ENCODE data around the gene ARL2BP.

ARL2BP gene

DNA sequence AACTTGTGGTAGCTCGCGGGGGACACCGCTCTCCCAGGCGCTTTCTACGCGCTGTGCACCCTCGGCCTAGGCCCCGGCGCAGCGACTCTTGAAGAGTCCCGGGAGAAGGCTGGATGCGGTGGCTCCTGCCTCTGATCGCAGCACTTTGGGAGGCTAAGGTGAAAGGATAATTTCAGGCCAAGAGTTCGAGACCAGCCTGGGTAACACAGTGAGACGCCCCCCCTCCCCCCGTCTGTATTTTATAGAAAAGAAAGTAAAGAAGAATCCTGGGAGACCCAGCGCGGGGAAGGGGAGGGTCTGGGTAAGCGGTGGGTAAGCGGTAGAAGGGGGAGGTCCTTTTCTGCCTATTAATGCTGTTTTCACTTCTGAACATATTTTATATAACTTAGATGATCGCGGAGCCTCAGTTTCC lies 39.9 kb downstream of the ARL2BP start:
- no peak for DNase-seq

DNA sequence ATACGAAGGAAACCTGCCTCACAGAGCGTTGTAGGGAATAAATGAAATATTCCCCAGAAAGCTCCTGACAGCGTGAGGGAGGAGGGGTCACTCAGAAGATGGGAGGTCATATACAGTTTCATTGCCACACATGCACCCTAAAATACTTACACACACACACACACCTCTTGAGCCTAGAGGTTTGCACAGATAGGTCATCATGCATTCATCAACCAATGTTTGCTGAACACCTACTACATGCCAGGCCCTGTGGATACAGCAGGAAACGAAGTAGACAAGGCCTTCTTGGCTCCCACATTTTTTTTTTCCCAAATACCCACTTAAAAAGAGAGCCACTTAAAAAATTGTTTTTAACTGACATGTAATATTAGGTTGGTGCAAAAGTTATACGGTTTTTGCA lies 40.3 kb downstream of the ARL2BP start:
- no peak for DNase-seq

DNA sequence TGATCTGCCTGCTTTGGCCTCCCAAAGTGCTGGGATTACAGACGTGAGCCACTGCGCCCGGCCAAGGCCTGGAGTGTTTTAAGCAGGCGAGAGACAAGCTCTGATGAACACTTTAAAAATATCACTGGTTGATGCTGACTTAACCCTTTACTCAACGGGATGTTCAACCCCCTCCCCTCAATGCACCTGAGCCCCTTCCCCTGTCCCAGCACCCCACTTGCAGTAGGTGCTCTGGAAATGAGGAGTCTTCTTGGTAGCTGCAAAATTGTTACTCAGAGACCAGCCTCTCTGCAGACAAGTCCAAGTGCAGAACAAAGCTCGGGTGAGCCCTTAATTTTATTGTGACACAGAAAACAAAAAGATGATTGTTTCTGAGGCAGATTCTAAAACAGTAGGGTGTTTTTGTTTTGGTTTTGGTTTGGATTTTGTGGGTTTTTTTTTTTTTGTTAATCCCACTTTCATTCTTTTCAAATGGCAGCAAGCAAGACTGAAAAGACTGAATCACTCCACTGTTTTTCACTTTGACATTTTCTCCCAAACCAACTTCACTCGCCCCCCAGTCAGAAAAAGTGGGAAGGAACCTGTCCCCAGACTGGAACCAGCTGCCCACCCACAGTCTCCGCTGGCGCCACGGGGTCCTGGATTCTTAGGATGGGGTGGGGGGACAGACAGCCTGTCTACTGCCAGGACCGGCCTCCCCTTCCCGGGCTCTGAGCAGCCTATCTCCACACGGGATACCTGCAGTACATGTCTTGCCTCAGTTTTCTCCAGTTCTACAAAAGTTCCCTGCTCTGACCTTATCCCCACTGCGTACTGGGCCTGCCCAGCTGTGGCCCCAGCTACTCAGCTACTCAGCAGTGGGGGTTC lies 44.6 kb downstream of the ARL2BP start:
- no peak for DNase-seq

DNA sequence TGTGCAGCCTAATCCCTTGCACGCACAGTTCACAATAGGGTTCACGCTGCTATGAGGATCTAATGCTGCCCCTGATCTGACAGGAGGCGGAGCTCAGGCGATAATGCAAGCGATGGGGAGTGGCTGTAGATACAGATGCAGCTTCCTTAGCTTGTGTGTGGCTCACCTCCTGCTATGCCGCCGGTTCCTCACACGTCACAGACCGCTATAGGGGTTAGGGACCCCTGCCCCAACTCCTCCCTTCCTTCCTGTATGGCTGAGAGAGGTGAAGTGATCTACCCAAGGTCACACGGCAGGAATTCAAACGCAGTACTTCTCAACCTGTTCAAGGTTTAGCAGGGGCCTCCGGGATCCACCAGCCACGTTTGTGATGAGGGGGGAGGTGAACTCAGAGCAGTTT lies 52.8 kb downstream of the ARL2BP start:
- DNase-seq, result no peak

DNA sequence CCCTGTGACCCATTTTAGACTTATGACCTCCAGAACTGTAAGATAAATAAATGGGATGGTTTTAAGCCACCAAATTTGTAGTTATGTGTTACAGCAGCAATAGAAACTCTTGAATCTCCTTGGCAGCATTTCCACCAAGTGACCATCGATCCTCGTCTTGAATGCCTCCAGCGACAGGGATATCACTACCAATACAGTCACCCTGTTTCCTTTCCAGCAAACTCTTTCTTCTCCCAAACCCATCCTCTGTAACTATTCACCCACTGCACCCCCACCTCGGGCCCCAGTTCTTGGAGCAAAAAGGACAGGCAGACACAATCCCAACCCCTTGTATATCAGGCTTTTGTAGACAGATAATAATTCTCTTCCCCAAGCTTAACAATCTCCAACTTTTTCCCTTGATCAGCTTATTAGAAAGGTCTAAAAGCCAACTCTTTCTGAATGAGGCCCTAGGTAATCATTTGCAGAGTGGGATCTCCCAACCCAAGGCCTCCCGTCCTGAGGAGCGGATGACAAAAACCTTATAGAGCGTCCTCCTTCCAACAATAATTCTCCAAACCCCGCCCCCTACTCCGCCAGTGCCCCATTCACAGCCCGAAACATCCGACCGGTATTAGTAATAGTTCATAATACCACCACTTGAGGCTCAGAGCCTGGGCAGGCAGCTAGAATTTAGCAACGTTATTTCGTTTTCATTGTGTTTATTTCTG lies 54.1 kb downstream of the ARL2BP start:
- no peak for DNase-seq

DNA sequence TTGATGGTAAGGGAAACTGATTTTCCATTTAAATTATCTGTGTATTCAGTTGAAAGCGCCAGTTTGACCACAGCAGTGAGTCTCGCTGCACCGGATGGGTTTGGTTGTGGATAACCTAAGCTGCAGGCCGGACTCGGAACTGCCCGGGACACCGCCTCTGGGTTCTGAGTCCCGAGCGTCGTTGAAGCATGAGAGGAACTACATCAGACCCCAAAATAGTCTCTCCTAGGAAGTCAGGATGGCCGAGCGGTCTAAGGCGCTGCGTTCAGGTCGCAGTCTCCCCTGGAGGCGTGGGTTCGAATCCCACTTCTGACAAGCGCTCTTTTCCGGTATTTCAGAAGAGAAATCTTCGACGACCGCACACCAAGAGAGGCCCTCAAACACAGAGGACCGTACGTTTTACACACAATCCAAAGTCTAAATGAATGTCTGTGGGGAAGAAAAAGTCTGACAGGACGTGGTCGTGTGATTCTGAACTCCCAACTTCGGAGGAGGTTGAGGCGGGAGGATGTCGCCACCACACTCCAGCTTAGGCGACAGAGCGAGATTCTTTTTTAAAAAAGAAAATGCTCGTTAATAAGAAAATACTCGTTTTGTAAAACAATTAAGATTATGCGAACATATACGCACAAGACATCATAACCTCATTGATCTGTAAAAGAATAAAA lies 54.8 kb downstream of the ARL2BP start:
- DNase-seq, result peak; percentile 38

DNA sequence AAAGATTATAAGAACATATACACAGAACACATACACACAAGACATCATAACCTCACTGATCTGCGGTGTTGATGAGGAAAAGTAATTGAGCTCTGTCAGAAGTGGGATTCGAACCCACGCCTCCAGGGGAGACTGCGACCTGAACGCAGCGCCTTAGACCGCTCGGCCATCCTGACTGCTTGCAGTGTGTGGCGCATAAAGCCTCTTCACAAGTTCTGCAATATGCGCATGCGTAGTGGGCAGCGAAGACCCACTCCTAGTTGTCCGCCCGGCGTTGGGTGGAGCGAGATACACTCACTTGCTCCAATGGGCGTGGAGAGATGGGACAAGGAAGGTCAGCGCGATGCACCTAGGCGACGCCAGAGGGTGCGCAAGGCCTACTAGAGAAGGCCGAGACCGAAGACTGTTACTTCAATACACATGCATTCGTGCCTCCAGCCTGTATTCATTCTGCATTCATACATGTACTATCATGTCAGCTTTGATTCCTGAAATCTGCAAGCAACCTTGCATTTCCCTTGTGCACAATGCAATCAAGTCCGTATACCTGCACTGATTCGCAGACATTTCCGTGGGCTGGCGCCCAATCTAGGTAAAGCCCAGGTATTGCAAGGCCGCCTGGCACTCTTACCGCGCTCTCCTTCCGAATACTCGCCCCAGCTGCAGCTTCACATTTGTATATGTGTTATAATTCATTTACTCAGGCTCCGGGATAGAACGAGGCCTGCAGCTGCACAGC lies 55.5 kb downstream of the ARL2BP start:
- DNase-seq, result peak; percentile 68

DNA sequence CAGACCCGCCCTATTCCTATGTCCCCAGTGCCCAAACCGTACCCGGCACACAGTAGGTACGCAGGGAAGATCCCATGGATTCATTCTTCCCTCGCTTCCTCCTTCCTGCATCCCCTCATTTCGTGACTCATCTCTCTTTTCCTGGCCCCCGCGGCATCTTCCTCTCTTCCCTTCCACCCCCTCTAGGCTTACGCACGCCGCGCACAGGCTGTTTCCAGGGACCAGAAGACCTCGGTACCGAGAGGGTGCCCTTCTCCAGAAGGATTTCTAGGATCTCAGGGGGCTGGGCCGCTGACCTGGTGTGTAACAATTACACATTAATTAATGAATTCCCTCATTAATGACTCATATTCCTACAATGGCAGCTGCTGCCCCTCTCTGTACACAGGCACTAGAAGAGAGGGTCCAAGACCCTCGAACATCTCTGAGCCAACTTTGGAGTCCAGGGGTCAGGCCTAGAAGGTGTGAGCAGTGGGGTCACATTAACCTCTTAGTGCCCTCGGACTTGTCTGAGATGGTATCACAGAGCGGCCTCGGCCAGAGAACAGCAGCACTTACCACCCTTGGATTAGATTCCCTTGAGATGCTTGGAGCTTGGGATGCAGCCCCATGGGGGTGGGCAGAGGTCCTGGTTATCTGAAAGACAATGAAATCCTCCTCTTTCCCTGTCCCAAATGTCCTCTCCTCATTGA lies 56.2 kb downstream of the ARL2BP start:
- DNase-seq, result no peak

Data from NCI-H2029 treated with DMSO at 0.1 percent for 48 hours (cell line).